Endothelial cell of umbilical vein (primary cell): ENCODE results near the gene BLOC1S1. TPM values are rescaled to one million over a fixed set of nuclear protein-coding genes. Genes with fewer than 3 reads are reported as not detected.

Experiments
- BruUV-seq: library from RNA; stranded (reverse); fragments of 400-500 nt; replicated peaks from 2 replicates; lab custom pipeline; 2021; lab: Mats Ljungman, UMichigan
- CTCF ChIA-PET: fragments of 300-600, 350-600 bp; sonication (Branson Sonifier 250); formaldehyde crosslinking; loops from one replicate; lab custom pipeline; 2021; ENCODE audit warnings: antibody characterized with exemption, inconsistent platforms; lab: Charles Lee
- POLR2A ChIA-PET: fragments of 300-600, 350-600 bp; sonication (Branson Sonifier 250); formaldehyde crosslinking; loops from one replicate; lab custom pipeline; 2021; ENCODE audit warnings: antibody characterized with exemption, inconsistent platforms; lab: Charles Lee
- DNase-seq: peaks from one replicate; pipeline ENCODE4 v3.0.0-alpha.2; 2011; ENCODE audit warnings: low read depth, low spot score
- FAIRE-seq: peaks from 2 replicates; lab custom pipeline; 2011; peaks lifted over from hg19 to GRCh38; lab: Jason Lieb, UNC
- H2AFZ ChIP-seq: 2 replicates; pipeline ENCODE4 v1.6.0; 2012; ENCODE audit warnings: low read depth, low read length, control low read depth, inconsistent platforms
- H3K27ac ChIP-seq: 2 replicates; pipeline ENCODE4 v1.5.1; 2011; ENCODE audit warnings: low read depth, mild to moderate bottlenecking, control low read depth, low read length, moderate library complexity; ENCODE audit not compliant: insufficient read depth
- H3K27me3 ChIP-seq, 2 experiments: 2 replicates each; pipeline versions ENCODE4 v1.6.0 to v1.6.1; 2011; ENCODE audit warnings: low read length in 2 of 2, mixed read lengths in 1 of 2; ENCODE audit not compliant: control insufficient read depth in 2 of 2, insufficient read depth in 2 of 2
- H3K36me3 ChIP-seq, 2 experiments: 2 replicates in 1 of 2; 3 replicates in 1 of 2; pipeline ENCODE4 v1.5.1; 2011; ENCODE audit warnings: low read length in 2 of 2, mild to moderate bottlenecking in 1 of 2, moderate library complexity in 1 of 2; ENCODE audit not compliant: control insufficient read depth in 2 of 2, insufficient read depth in 2 of 2; ENCODE audit errors: extremely low read depth in 1 of 2
- H3K4me1 ChIP-seq: 3 replicates; pipeline ENCODE4 v1.5.1; 2011; ENCODE audit warnings: mild to moderate bottlenecking, low read length; ENCODE audit not compliant: control insufficient read depth, insufficient read depth; ENCODE audit errors: extremely low read depth
- H3K4me2 ChIP-seq: 2 replicates; pipeline ENCODE4 v1.6.1; 2011; ENCODE audit warnings: low read length, control low read depth, mixed read lengths; ENCODE audit not compliant: insufficient read depth
- H3K4me3 ChIP-seq, 3 experiments: fragments of 200-600 bp in 1 of 3; sonication (generic), shearing (Covaris generic) in 1 of 3; replicated peaks in 1 of 3; 2 replicates each; pipeline ENCODE4 v1.5.1; 2011 to 2016; ENCODE audit warnings: control low read depth in 3 of 3, low read length in 3 of 3, mild to moderate bottlenecking in 2 of 3, inconsistent platforms in 1 of 3, low read depth in 1 of 3, moderate library complexity in 1 of 3; ENCODE audit not compliant: insufficient read depth in 1 of 3
- H3K79me2 ChIP-seq: 2 replicates; pipeline ENCODE4 v1.6.0; 2012; ENCODE audit warnings: low read length, inconsistent platforms; ENCODE audit not compliant: control insufficient read depth, insufficient read depth
- H3K9ac ChIP-seq: replicated peaks from 2 replicates; pipeline ENCODE3; 2011; ENCODE audit warnings: low read length, control low read depth; ENCODE audit not compliant: insufficient read depth; ENCODE audit errors: extremely low read depth
- H3K9me1 ChIP-seq: replicated peaks from 3 replicates; pipeline ENCODE4 v1.6.0; 2011; ENCODE audit warnings: mild to moderate bottlenecking, low read length; ENCODE audit not compliant: control insufficient read depth, insufficient read depth; ENCODE audit errors: extremely low read depth
- H3K9me3 ChIP-seq: replicated peaks from 2 replicates; pipeline ENCODE4 v1.5.1; 2012; ENCODE audit warnings: low read length, inconsistent platforms; ENCODE audit not compliant: control insufficient read depth, insufficient read depth
- H4K20me1 ChIP-seq: replicated peaks from 2 replicates; pipeline ENCODE3; 2011; ENCODE audit warnings: mild to moderate bottlenecking, low read length; ENCODE audit not compliant: control insufficient read depth, insufficient read depth; ENCODE audit errors: extremely low read depth
- EZH2 ChIP-seq: IDR thresholded peaks from 2 replicates; pipeline ENCODE4 v1.6.1; 2012; ENCODE audit warnings: borderline replicate concordance, low read depth, mild to moderate bottlenecking, moderate library complexity, low read length, inconsistent platforms; ENCODE audit not compliant: severe bottlenecking
- FOS ChIP-seq: IDR thresholded peaks from 2 replicates; pipeline ENCODE4 v1.6.1; 2011; ENCODE audit warnings: mild to moderate bottlenecking, low read length, moderate library complexity, borderline replicate concordance; ENCODE audit not compliant: insufficient read depth
- GATA2 ChIP-seq: IDR thresholded peaks from 2 replicates; pipeline ENCODE4 v1.7.0; 2011; ENCODE audit warnings: low read depth, mild to moderate bottlenecking, moderate library complexity, mixed read lengths, low read length; ENCODE audit not compliant: insufficient read length, insufficient read depth
- JUN ChIP-seq: IDR thresholded peaks from 2 replicates; pipeline ENCODE4 v1.6.1; 2011; ENCODE audit warnings: borderline replicate concordance, low read depth; ENCODE audit not compliant: insufficient read length, insufficient read depth
- MYC ChIP-seq: IDR thresholded peaks from one replicate; pipeline ENCODE4 v1.6.1; 2011; ENCODE audit warnings: mild to moderate bottlenecking, low read depth, low read length
- POLR2A ChIP-seq: IDR thresholded peaks from 2 replicates; pipeline ENCODE4 v1.6.1; 2012; ENCODE audit warnings: low read depth, mild to moderate bottlenecking, control low read depth, low read length
- POLR2AphosphoS5 ChIP-seq: IDR thresholded peaks from 2 replicates; pipeline ENCODE4 v1.6.1; 2012; ENCODE audit warnings: low read depth, mild to moderate bottlenecking, control low read depth, low read length, moderate library complexity; ENCODE audit not compliant: insufficient read depth
- dilution Hi-C: fragments of 300-500 bp; cut with MboI; formaldehyde crosslinking; loops from one replicate; pipeline ENCODE4 v1.15.0; 2019; ENCODE audit warnings: low sequenced_read_pairs; ENCODE audit not compliant: extremely low pct_ligation_motif_present
- intact Hi-C: fragments of 100-400 bp; cut with micrococcal nuclease; formaldehyde crosslinking; loops from one replicate; pipeline ENCODE4 v1.10.0; 2022
- polyA plus RNA-seq, 4 experiments: library from polyadenylated mRNA; depleted of rRNA in 3 of 4; stranded (reverse) in 3 of 4; unstranded in 1 of 4; fragments of >200 nt; gene quantifications; 2 replicates each; pipeline versions ENCODE4 v1.2.1 to v1.2.3, GENCODE V29; 2011 to 2012; ENCODE audit warnings: missing spikeins in 1 of 4
- total RNA-seq: library from RNA; stranded (reverse); gene quantifications from 2 replicates; pipeline ENCODE4 v1.2.3, GENCODE V29; 2021
- TF ChIP-seq, protein P1 (sequence below): IDR thresholded peaks from 2 replicates; pipeline ENCODE4 v1.6.1; 2011; ENCODE audit not compliant: insufficient read depth, insufficient read length
- TF ChIP-seq, protein P2 (sequence below), 2 donors: IDR thresholded peaks; 1 replicate in 1 of 2; 2 replicates in 1 of 2; pipeline ENCODE4 v1.5.1; 2011; ENCODE audit warnings: low read length in 2 of 2, mild to moderate bottlenecking in 2 of 2, moderate library complexity in 2 of 2, control low read depth in 1 of 2, inconsistent platforms in 1 of 2, low read depth in 1 of 2; ENCODE audit not compliant: insufficient read depth in 1 of 2; ENCODE audit errors: extremely low read depth in 1 of 2

BLOC1S1 gene
- total and polyA plus RNA-seq, 2 donors (not counting 3 experiments of a cell fraction or from before 2014, with no cell fraction given), result 84.1 to 192 TPM

DNA sequence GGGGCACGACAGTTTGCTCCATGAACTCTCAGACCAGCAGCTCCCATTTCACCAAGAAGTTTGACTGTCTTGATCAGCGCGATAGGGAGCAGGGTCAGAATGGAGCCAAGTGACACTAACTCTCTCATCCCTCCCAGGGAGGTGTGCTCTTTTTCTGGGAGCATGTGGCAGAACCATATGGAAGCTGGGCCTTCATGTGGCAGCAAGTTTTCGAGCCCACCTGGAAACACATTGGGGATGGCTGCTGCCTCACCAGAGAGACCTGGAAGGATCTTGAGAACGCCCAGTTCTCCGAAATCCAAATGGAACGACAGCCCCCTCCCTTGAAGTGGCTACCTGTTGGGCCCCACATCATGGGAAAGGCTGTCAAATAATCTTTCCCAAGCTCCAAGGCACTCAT, 32.2 kb upstream of the BLOC1S1 start:
- Histone ChIP-seq H4K20me1 (no peaks in the 10 kb centered on the region), H3K27me3 (peaks cover 0 to 5% of the 10 kb centered on the region in 2 experiments), H3K36me3 (no peaks in the 10 kb centered on the region), H3K9me1 (no peaks in the 10 kb centered on the region), H3K27ac (no peak overlapping the region), H3K4me2 (no peak overlapping the region), H3K9me3 (no peaks in the 10 kb centered on the region), H3K79me2 (no peaks in the 10 kb centered on the region), H3K4me3 (no peak overlapping the region), H2AFZ (no peak overlapping the region), H3K4me1 (no peaks in the 10 kb centered on the region), H3K9ac (no peak overlapping the region)
- CTCF ChIA-PET, result interaction anchor here (1.3 to 1.5 kb wide), 2 partner anchors 38 to 54 kb away, joined by 4 to 5 read pairs; no protein-coding TSS in a partner anchor
- intact Hi-C loops, result no loop called here
- no TSS peak for BruUV-seq
- TF ChIP-seq, protein P1, sequence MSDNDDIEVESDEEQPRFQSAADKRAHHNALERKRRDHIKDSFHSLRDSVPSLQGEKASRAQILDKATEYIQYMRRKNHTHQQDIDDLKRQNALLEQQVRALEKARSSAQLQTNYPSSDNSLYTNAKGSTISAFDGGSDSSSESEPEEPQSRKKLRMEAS, result no peak
- TF ChIP-seq MYC, result no peak
- TF ChIP-seq POLR2A, result no peak
- TF ChIP-seq POLR2AphosphoS5, result no peak
- no peak for TF ChIP-seq FOS
- TF ChIP-seq EZH2, result no peak
- no peak for TF ChIP-seq GATA2
- TF ChIP-seq JUN, result no peak
- TF ChIP-seq, protein P2, sequence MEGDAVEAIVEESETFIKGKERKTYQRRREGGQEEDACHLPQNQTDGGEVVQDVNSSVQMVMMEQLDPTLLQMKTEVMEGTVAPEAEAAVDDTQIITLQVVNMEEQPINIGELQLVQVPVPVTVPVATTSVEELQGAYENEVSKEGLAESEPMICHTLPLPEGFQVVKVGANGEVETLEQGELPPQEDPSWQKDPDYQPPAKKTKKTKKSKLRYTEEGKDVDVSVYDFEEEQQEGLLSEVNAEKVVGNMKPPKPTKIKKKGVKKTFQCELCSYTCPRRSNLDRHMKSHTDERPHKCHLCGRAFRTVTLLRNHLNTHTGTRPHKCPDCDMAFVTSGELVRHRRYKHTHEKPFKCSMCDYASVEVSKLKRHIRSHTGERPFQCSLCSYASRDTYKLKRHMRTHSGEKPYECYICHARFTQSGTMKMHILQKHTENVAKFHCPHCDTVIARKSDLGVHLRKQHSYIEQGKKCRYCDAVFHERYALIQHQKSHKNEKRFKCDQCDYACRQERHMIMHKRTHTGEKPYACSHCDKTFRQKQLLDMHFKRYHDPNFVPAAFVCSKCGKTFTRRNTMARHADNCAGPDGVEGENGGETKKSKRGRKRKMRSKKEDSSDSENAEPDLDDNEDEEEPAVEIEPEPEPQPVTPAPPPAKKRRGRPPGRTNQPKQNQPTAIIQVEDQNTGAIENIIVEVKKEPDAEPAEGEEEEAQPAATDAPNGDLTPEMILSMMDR (IDR thresholded peaks at IDR 0.05; ENCODE audit: extremely low read depth in 1 of 2, insufficient read depth in 1 of 2, low read depth in 1 of 2, low read length in 2 of 2), result no peak
- dilution Hi-C loops, result no loop called here
- no peak for FAIRE-seq
- POLR2A ChIA-PET, result no interaction called here
- no peak for DNase-seq
